IMR-90 (cell line): ENCODE data around the gene BAIAP2. TPM values are rescaled to one million over a fixed set of nuclear protein-coding genes. Genes with fewer than 3 reads are reported as not detected.

Experiments
- ATAC-seq: fragments of 200-7000 bp; cut with Tn5 transposase; 2 replicates; pipeline ENCODE4 v1.9.1; 2020; ENCODE audit warnings: low read depth, mild to moderate bottlenecking, moderate library complexity
- BruUV-seq: library from RNA; stranded (reverse); fragments of 400-500 nt; replicated peaks from 2 replicates; lab custom pipeline; 2021; lab: Mats Ljungman, UMichigan
- CTCF ChIA-PET: fragments of 300-600 bp; formaldehyde crosslinking; extraction: SDS; loops from one replicate; lab custom pipeline; 2021; ENCODE audit warnings: antibody characterized with exemption; lab: Yijun Ruan, JAX
- POLR2A ChIA-PET: fragments of 300-600 bp; sonication (Branson Sonifier 250); formaldehyde crosslinking; loops from one replicate; lab custom pipeline; 2022; ENCODE audit warnings: antibody characterized with exemption; ENCODE audit not compliant: unreplicated experiment; lab: Charles Lee
- DNase-seq: peaks from one replicate; pipeline ENCODE4 v3.0.0; 2013
- H2AFZ ChIP-seq: replicated peaks from 2 replicates; pipeline ENCODE3; 2013; ENCODE audit warnings: low read length, mild to moderate bottlenecking; ENCODE audit not compliant: poor library complexity
- H2AK5ac ChIP-seq: 2 replicates; pipeline ENCODE4 v1.6.1; 2013; ENCODE audit warnings: low read depth, low read length, inconsistent platforms
- H2AK9ac ChIP-seq: replicated peaks from 2 replicates; pipeline ENCODE3; 2013; ENCODE audit warnings: mild to moderate bottlenecking, low read depth, low read length, moderate library complexity; ENCODE audit not compliant: poor library complexity
- H2BK120ac ChIP-seq: 2 replicates; pipeline ENCODE4 v1.6.1; 2013; ENCODE audit warnings: low read depth, low read length, inconsistent platforms
- H2BK15ac ChIP-seq: 3 replicates; pipeline ENCODE4 v1.6.1; 2013; ENCODE audit warnings: low read depth, low read length, inconsistent platforms
- H2BK20ac ChIP-seq: 2 replicates; pipeline ENCODE4 v1.6.1; 2013; ENCODE audit warnings: low read depth, mild to moderate bottlenecking, inconsistent platforms, low read length, moderate library complexity
- H2BK5ac ChIP-seq: 2 replicates; pipeline ENCODE4 v1.6.1; 2013; ENCODE audit warnings: mild to moderate bottlenecking, low read depth, low read length, inconsistent platforms; ENCODE audit not compliant: poor library complexity, severe bottlenecking
- H3K14ac ChIP-seq: replicated peaks from 2 replicates; pipeline ENCODE4 v1.6.1; 2013; ENCODE audit warnings: low read depth, low read length, inconsistent platforms
- H3K18ac ChIP-seq: 2 replicates; pipeline ENCODE4 v1.6.1; 2013; ENCODE audit warnings: low read depth, low read length, control low read depth
- H3K23ac ChIP-seq: 2 replicates; pipeline ENCODE4 v1.6.1; 2013; ENCODE audit warnings: low read depth, low read length, inconsistent platforms
- H3K27ac ChIP-seq: 2 replicates; pipeline ENCODE4 v1.5.1; 2013; ENCODE audit warnings: mild to moderate bottlenecking, control low read depth, low read length; ENCODE audit not compliant: insufficient read depth
- H3K27me3 ChIP-seq: 2 replicates; pipeline ENCODE4 v1.6.1; 2013; ENCODE audit warnings: low read length; ENCODE audit not compliant: control insufficient read depth, insufficient read depth
- H3K36me3 ChIP-seq: 2 replicates; pipeline ENCODE4 v1.6.1; 2013; ENCODE audit warnings: low read length, mixed read lengths; ENCODE audit not compliant: control insufficient read depth, insufficient read depth
- H3K4ac ChIP-seq: 2 replicates; pipeline ENCODE4 v1.6.1; 2013; ENCODE audit warnings: low read depth, low read length, inconsistent platforms
- H3K4me1 ChIP-seq: 2 replicates; pipeline ENCODE4 v1.6.1; 2013; ENCODE audit warnings: low read length, mixed read lengths; ENCODE audit not compliant: control insufficient read depth, insufficient read depth
- H3K4me2 ChIP-seq: 2 replicates; pipeline ENCODE4 v1.6.1; 2013; ENCODE audit warnings: low read depth, mild to moderate bottlenecking, control low read depth, low read length, moderate library complexity
- H3K4me3 ChIP-seq: 2 replicates; pipeline ENCODE4 v1.5.1; 2013; ENCODE audit warnings: low read depth, mild to moderate bottlenecking, control low read depth, low read length, moderate library complexity; ENCODE audit not compliant: insufficient read depth
- H3K56ac ChIP-seq: 2 replicates; pipeline ENCODE4 v1.6.1; 2013; ENCODE audit warnings: low read length, inconsistent platforms; ENCODE audit not compliant: insufficient read depth; ENCODE audit errors: extremely low read depth
- H3K79me1 ChIP-seq, 2 experiments: 2 replicates each; pipeline ENCODE4 v1.6.1; 2013; ENCODE audit warnings: low read length in 2 of 2, inconsistent platforms in 1 of 2, low read depth in 1 of 2
- H3K9ac ChIP-seq: 2 replicates; pipeline ENCODE4 v1.6.1; 2013; ENCODE audit warnings: low read depth, low read length, control low read depth
- H3K9me1 ChIP-seq: 2 replicates; pipeline ENCODE4 v1.6.1; 2013; ENCODE audit warnings: low read length, inconsistent platforms; ENCODE audit not compliant: insufficient read depth
- H3K9me3 ChIP-seq: 2 replicates; pipeline ENCODE4 v1.6.1; 2013; ENCODE audit warnings: low read length; ENCODE audit not compliant: control insufficient read depth, insufficient read depth
- H4K20me1 ChIP-seq: 2 replicates; pipeline ENCODE4 v1.6.1; 2013; ENCODE audit warnings: low read length, inconsistent platforms; ENCODE audit not compliant: insufficient read depth
- H4K5ac ChIP-seq: 2 replicates; pipeline ENCODE4 v1.6.1; 2013; ENCODE audit warnings: mild to moderate bottlenecking, low read depth, low read length, control low read depth
- H4K8ac ChIP-seq, 2 experiments: 2 replicates each; pipeline ENCODE4 v1.6.1; 2013; ENCODE audit warnings: low read depth in 2 of 2, low read length in 2 of 2, control low read depth in 1 of 2, inconsistent platforms in 1 of 2
- H4K91ac ChIP-seq: 2 replicates; pipeline ENCODE4 v1.6.1; 2013; ENCODE audit warnings: low read depth, low read length, inconsistent platforms; ENCODE audit not compliant: insufficient read depth
- BHLHE40 ChIP-seq: fragments of 150-350 bp; IDR thresholded peaks from 2 replicates; pipeline ENCODE4 v1.6.1; 2016; ENCODE audit warnings: mild to moderate bottlenecking, low read depth, low read length
- CEBPB ChIP-seq: IDR thresholded peaks from 2 replicates; pipeline ENCODE4 v1.6.1; 2012; ENCODE audit warnings: low read depth, low read length, improper control_type of control experiment
- CHD1 ChIP-seq: IDR thresholded peaks from 2 replicates; pipeline ENCODE4 v1.6.1; 2012; ENCODE audit warnings: low read depth, low read length, improper control_type of control experiment
- CTCF ChIP-seq: conservative IDR thresholded peaks from 2 replicates; pipeline ENCODE4 v1.5.1; 2012; ENCODE audit warnings: mild to moderate bottlenecking, low read depth, low read length, improper control_type of control experiment
- ELK1 ChIP-seq: fragments of 150-350 bp; IDR thresholded peaks from 2 replicates; pipeline ENCODE4 v1.6.1; 2016; ENCODE audit warnings: low read depth, mild to moderate bottlenecking, low read length, moderate library complexity, borderline replicate concordance
- FOS ChIP-seq: fragments of 150-350 bp; IDR thresholded peaks from 2 replicates; pipeline ENCODE4 v1.6.1; 2016; ENCODE audit warnings: low read depth, low read length
- MAFK ChIP-seq: IDR thresholded peaks from 2 replicates; pipeline ENCODE4 v1.6.1; 2012; ENCODE audit warnings: low read depth, low read length, improper control_type of control experiment
- MAZ ChIP-seq: IDR thresholded peaks from 2 replicates; pipeline ENCODE4 v1.6.1; 2012; ENCODE audit warnings: low read depth, mild to moderate bottlenecking, low read length, improper control_type of control experiment, moderate library complexity, borderline replicate concordance
- MXI1 ChIP-seq: IDR thresholded peaks from 2 replicates; pipeline ENCODE4 v1.6.1; 2012; ENCODE audit warnings: low read depth, mild to moderate bottlenecking, low read length, moderate library complexity, borderline replicate concordance
- NFE2L2 ChIP-seq: fragments of 150-350 bp; IDR thresholded peaks from 2 replicates; pipeline ENCODE4 v1.6.1; 2016; ENCODE audit warnings: low read depth, mild to moderate bottlenecking, low read length
- POLR2A ChIP-seq: IDR thresholded peaks from 2 replicates; pipeline ENCODE4 v1.6.1; 2012; ENCODE audit warnings: mild to moderate bottlenecking, low read depth, low read length
- RAD21 ChIP-seq: IDR thresholded peaks from 2 replicates; pipeline ENCODE4 v1.6.1; 2012; ENCODE audit warnings: low read length, improper control_type of control experiment
- RCOR1 ChIP-seq: IDR thresholded peaks from 2 replicates; pipeline ENCODE4 v1.6.1; 2012; ENCODE audit warnings: mild to moderate bottlenecking, low read length, improper control_type of control experiment; ENCODE audit not compliant: insufficient replicate concordance
- RFX5 ChIP-seq: IDR thresholded peaks from 2 replicates; pipeline ENCODE4 v1.8.0; 2012; ENCODE audit warnings: low read depth, mild to moderate bottlenecking, low read length, moderate library complexity
- SMC3 ChIP-seq: fragments of 150-350 bp; IDR thresholded peaks from 2 replicates; pipeline ENCODE4 v1.6.1; 2016; ENCODE audit warnings: low read depth, mild to moderate bottlenecking, antibody characterized with exemption, low read length, moderate library complexity
- USF2 ChIP-seq: fragments of 150-350 bp; IDR thresholded peaks from 2 replicates; pipeline ENCODE4 v1.6.1; 2017; ENCODE audit warnings: mild to moderate bottlenecking, antibody characterized with exemption, low read length, low read depth
- WGBS, 2 experiments: methylation state at CpG; one replicate each; pipeline versions ENCODE4 v1.1.5 to v1.1.7; 2013; ENCODE audit warnings: missing lambda C conversion rate in 2 of 2; ENCODE audit not compliant: insufficient read length in 1 of 2; ENCODE audit errors: extremely low coverage in 2 of 2; 5-methylcytosine and 5-hydroxymethylcytosine counted together
- dilution Hi-C: fragments of 300-500 bp; cut with HindIII; formaldehyde crosslinking; loops from one replicate; pipeline ENCODE4 v1.14.3; 2018; ENCODE audit warnings: low sequenced_read_pairs; ENCODE audit not compliant: unreplicated experiment
- in situ Hi-C: fragments of 300-500 bp; cut with MboI; formaldehyde crosslinking; loops from 3 replicates; pipeline ENCODE4 v1.14.3; 2019; ENCODE audit warnings: low sequenced_read_pairs, inconsistent platforms, mixed read lengths
- intact Hi-C: fragments of 100-400 bp; cut with micrococcal nuclease; formaldehyde crosslinking; loops from 2 replicates; pipeline ENCODE4 v1.10.0; 2022
- polyA plus RNA-seq, 3 experiments: library from polyadenylated mRNA; depleted of rRNA; stranded (reverse); fragments of >200 nt; gene quantifications; 2 replicates each; pipeline ENCODE4 v1.2.3, GENCODE V29; 2012; ENCODE audit warnings: low replicate concordance in 1 of 3
- total RNA-seq: library from RNA; depleted of rRNA; stranded (reverse); fragments of >200 nt; gene quantifications from 2 replicates; pipeline ENCODE4 v1.2.3, GENCODE V29; 2012

Gene BAIAP2
- total and polyA plus RNA-seq, 2 of the 4 experiments (the other 2 are of a cell fraction) = 18.3 to 32.6 TPM

- no peak overlapping the region for H2AFZ ChIP-seq
- DNase-seq = no peak
- H2AK5ac ChIP-seq = no peak overlapping the region
- intact Hi-C loops = no loop called here
- no peak overlapping the region for H3K4me2 ChIP-seq
- POLR2A ChIA-PET = no interaction called here
- dilution Hi-C loops = no loop called here
- H4K8ac ChIP-seq = no peak overlapping the region
- no peak overlapping the region for H3K4ac ChIP-seq
- H3K56ac ChIP-seq = no peak overlapping the region
- TF ChIP-seq BHLHE40 (no peak), CHD1 (no peak), USF2 (no peak), RCOR1 (no peak), CEBPB (no peak), FOS (no peak), MAZ (no peak), RFX5 (no peak), MAFK (no peak), POLR2A (no peak), RAD21 (no peak), MXI1 (no peak), SMC3 (no peak), NFE2L2 (no peak), CTCF (no peak), ELK1 (no peak)
- H3K4me1 ChIP-seq = no peaks in the 10 kb centered on the region
- H2BK120ac ChIP-seq = no peak overlapping the region
- H2BK15ac ChIP-seq = no peak overlapping the region
- H3K27me3 ChIP-seq = no peaks in the 10 kb centered on the region
- no peak overlapping the region for H3K23ac ChIP-seq
- H3K18ac ChIP-seq = no peak overlapping the region
- H3K79me1 ChIP-seq = no peaks in the 10 kb centered on the region
- no peak overlapping the region for H3K4me3 ChIP-seq
- no peak for ATAC-seq
- H2AK9ac ChIP-seq = no peak overlapping the region
- H3K27ac ChIP-seq = no peak overlapping the region
- H3K14ac ChIP-seq = no peak overlapping the region
- no peak overlapping the region for H2BK20ac ChIP-seq
- H3K9me1 ChIP-seq = no peaks in the 10 kb centered on the region
- no peak overlapping the region for H3K9ac ChIP-seq
- H4K20me1 ChIP-seq = no peaks in the 10 kb centered on the region
- no TSS peak for BruUV-seq
- WGBS, 2 experiments = 100% methylated on average over 1 of the region's 9 CpGs; no CpG with 5 or more reads in 1 of the 2 experiments
- CTCF ChIA-PET = interaction anchor here (0.6 kb wide), 1 partner anchor 85 kb away, joined by 3 read pairs; no protein-coding TSS in a partner anchor
- in situ Hi-C loops = no loop called here
- H3K9me3 ChIP-seq = no peaks in the 10 kb centered on the region
- H4K5ac ChIP-seq = no peak overlapping the region
- no peak overlapping the region for H2BK5ac ChIP-seq
- no peak overlapping the region for H4K91ac ChIP-seq
- peaks cover 5% of the 10 kb centered on the region; the same call in 1 of the 2 replicates for H3K36me3 ChIP-seq
Measured at GRCh38 chr17:81108220-81108619, 73.3 kb downstream of the BAIAP2 start.
